ENCODE data around the gene SRP9. TPM values are rescaled to one million over a fixed set of nuclear protein-coding genes. Genes with fewer than 3 reads are reported as not detected.
A peak's percentile ranks its signal among the peaks of the same experiment; 100 is the strongest.
"Not testable (repeated sequence)": the region's sequence is repeated elsewhere in the genome, so short reads cannot be mapped to it uniquely, and the experiment has no call there.

SRP9 gene
- total RNA-seq, 4 donors from 2014 or later, result 196 to 297 (median 260) TPM

DNA sequence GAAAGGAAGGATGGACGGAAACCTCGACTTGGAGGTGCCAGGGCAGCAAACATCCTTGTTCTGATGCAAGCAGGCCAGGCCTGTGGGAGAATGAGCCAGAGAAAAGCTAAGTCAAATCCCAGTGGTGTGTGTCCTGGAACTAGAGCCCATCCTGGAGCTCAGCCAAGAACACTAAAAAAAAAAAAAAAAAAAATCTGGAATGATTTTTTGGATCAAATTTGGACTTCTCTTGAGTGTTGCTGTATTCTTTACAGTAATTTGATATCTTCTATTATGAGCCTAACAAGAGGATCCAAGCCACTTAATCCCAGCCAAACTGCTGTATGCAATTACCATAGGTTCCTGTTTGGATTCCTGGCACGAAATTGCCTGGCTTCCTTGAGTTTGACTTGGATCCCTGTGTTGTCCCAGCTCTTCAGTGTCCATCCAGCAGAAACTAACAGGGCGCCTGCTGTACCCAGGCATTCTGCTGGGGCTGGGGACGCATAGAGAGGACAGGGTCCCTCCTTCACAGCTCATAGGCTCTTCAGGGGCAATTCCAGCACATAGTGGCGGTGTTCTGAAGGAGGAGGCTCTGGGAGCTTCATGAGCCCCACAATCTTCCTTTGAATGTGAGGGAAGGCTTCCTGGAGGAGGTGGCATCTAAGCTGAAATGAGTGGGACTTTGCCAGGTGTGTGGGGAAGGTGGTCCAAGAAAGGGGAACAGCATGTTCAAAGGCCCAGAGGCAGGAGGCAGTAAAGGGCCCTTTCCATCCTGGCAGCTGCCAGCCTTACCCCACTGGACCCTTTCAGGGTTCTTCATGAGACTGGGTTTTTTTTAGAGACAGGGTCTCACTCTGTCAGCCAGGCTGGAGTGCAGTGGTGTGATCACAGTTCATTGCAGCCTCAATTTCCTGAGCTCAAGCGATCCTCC, 57.0 kb downstream of the SRP9 start:
- Histone ChIP-seq H3K27ac (peak overlapping the region; percentile 69 to 75 (median 71)), H3K4me1 (peaks cover 9 to 18% of the 10 kb centered on the region in 2 donors), H3K9me3 (no peaks in the 10 kb centered on the region), H3K4me3 (replicated peaks in 1 of 3) (no peak overlapping the region), H3K36me3 (peaks cover 29 to 59% of the 10 kb centered on the region in 2 donors), H3K27me3 (no peaks in the 10 kb centered on the region)
- intact Hi-C loops (cut with DNase I), result no loop called here
- no peak for TF ChIP-seq CTCF (IDR thresholded peaks at IDR 0.05)
- no peak for TF ChIP-seq POLR2A (IDR thresholded peaks at IDR 0.05)
- WGBS, 2 donors, result 37 to 64% methylated on average over 7 of the region's 7 CpGs
- DNase-seq, result peak; percentile 63 to 68

DNA sequence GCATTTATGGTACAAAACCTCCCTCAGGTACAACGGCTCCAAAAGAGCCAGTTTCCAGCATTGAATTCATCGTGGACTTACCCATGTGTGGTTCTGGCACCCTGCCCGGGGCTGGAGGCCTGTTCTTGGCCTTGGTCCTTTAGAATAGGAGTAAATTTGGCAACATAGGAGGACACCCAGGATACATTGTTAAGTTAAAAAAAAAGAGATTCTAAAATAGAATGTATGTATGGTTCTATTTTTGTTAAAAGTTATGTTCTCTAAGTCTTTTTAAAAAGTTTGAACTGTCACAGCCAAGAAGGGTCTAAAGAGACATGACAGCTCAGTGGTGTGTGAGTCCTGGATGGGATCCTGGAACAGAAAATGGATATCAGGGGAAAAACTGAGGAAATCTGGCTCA, 58.2 kb downstream of the SRP9 start:
- peaks cover 9 to 18% of the 10 kb centered on the region in 2 donors for H3K4me1 ChIP-seq
- H3K4me3 ChIP-seq (replicated peaks in 1 of 3), result no peak overlapping the region
- peak overlapping the region in 2 of 3 donors; percentile 9 to 45 for H3K27ac ChIP-seq
- H3K36me3 ChIP-seq, result peaks cover 38 to 66% of the 10 kb centered on the region in 2 donors
- peak; percentile 91 to 92 for DNase-seq
- intact Hi-C loops (cut with DNase I), result no loop called here
- no peaks in the 10 kb centered on the region for H3K9me3 ChIP-seq
- TF ChIP-seq POLR2A (IDR thresholded peaks at IDR 0.05) (no peak), CTCF (IDR thresholded peaks at IDR 0.05) (no peak)
- 8 to 11% methylated on average over 3 of the region's 3 CpGs for WGBS, 2 donors
- H3K27me3 ChIP-seq, result no peaks in the 10 kb centered on the region

- DNase-seq; H3K27me3 ChIP-seq; intact Hi-C loops (cut with DNase I); H3K4me3 ChIP-seq (replicated peaks in 1 of 3); H3K9me3 ChIP-seq: not testable (repeated sequence)
- Histone ChIP-seq H3K4me1 (peaks cover 9 to 18% of the 10 kb centered on the region in 2 donors), H3K27ac (peak overlapping the region in 1 of 3 donors; percentile 45), H3K36me3 (peaks cover 37 to 64% of the 10 kb centered on the region in 2 donors)
- 86 to 95% methylated on average over 4 of the region's 4 CpGs for WGBS, 2 donors
These were observed 58.7 kb downstream of the SRP9 start for GRCh38 chr1:225836296-225836695.

DNA sequence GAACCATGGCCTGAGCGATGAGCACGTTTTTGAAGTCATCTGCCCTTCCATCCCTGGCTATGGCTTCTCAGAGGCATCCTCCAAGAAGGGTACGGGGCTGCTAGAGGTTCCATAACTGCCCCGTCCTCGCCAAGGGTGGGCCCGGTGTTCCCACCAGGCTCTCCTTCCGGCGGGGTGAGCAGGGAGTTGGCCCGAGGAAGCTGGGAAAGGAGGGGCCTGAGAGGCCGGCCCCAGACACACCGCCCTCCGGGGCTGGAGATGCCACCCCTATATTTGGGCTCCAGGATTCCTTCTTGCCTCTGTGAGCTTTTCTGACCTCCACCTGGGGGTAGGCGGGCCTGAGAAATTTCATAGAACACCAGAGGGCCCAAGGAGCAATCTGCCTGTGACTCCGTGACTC, 61.2 kb downstream of the SRP9 start:
- Histone ChIP-seq H3K27me3 (no peaks in the 10 kb centered on the region), H3K4me1 (peaks cover 9 to 18% of the 10 kb centered on the region in 2 donors), H3K36me3 (peaks cover 30 to 62% of the 10 kb centered on the region in 2 donors), H3K9me3 (no peaks in the 10 kb centered on the region), H3K27ac (no peak overlapping the region), H3K4me3 (replicated peaks in 1 of 3) (no peak overlapping the region)
- DNase-seq, result no peak
- intact Hi-C loops (cut with DNase I), result no loop called here
- WGBS, 2 donors, result 85 to 90% methylated on average over 14 of the region's 14 CpGs
- no peak for TF ChIP-seq POLR2A (IDR thresholded peaks at IDR 0.05)
- no peak for TF ChIP-seq CTCF (IDR thresholded peaks at IDR 0.05)

Small RNAs within 50 kb of the gene (small RNA-seq; reads per million reads assigned to genes)
- not detected for gene RNU6-1304P

Other genes with a start within 250 kb of the SRP9 start
- 10 to 100 TPM; 24.5 to 31.4 (median 28.5) TPM for gene ENAH, start 124.7 kb upstream of the SRP9 start, total RNA-seq
- gene EPHX1, start 32.3 kb downstream of the SRP9 start, total RNA-seq, result 100 to 1,000 TPM; 297 to 533 (median 441) TPM
- 10 to 100 TPM; 30.1 to 57.7 (median 41.6) TPM for gene TMEM63A, start 104.6 kb downstream of the SRP9 start, total RNA-seq
- 1 to 10 TPM in 1 of 4 donors, not detected in 3; 1.0 TPM for gene LEFTY1, start 111.3 kb downstream of the SRP9 start, total RNA-seq
- 10 to 100 TPM; 38.8 to 55.0 (median 41.0) TPM for gene PYCR2, start 146.4 kb downstream of the SRP9 start, total RNA-seq
- under 1 TPM in 2 of 4 donors, not detected in 2; 0.11 to 0.29 TPM for gene LEFTY2, start 163.4 kb downstream of the SRP9 start, total RNA-seq
- 10 to 100 TPM; 19.9 to 41.0 (median 27.3) TPM for gene SDE2, start 221.5 kb downstream of the SRP9 start, total RNA-seq